ENCODE measurements around the gene POU2F1.

DNA sequence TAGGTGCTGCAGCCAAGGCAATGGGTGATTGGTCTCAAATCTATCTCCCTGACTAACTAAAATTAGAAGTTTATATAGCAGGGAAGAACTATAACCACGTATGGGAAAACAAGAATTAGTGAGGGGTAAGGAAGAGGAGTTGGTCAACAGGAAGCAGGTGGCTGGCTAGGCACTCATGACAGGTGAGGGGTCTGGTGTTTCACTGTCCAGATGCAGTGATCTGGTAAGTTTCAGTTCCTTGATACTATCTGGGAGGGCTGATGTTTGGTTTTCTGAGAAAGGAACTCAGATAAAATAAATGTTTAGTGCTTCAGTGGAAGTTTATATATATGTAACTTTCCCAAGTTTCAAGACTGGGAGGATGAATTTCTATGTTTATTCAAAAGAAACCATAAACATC is 11.6 kb upstream of the POU2F1 start:
- TF ChIP-seq POLR2A (IDR thresholded peaks at IDR 0.05) = no peak
- TF ChIP-seq, protein P1, sequence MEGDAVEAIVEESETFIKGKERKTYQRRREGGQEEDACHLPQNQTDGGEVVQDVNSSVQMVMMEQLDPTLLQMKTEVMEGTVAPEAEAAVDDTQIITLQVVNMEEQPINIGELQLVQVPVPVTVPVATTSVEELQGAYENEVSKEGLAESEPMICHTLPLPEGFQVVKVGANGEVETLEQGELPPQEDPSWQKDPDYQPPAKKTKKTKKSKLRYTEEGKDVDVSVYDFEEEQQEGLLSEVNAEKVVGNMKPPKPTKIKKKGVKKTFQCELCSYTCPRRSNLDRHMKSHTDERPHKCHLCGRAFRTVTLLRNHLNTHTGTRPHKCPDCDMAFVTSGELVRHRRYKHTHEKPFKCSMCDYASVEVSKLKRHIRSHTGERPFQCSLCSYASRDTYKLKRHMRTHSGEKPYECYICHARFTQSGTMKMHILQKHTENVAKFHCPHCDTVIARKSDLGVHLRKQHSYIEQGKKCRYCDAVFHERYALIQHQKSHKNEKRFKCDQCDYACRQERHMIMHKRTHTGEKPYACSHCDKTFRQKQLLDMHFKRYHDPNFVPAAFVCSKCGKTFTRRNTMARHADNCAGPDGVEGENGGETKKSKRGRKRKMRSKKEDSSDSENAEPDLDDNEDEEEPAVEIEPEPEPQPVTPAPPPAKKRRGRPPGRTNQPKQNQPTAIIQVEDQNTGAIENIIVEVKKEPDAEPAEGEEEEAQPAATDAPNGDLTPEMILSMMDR (IDR thresholded peaks at IDR 0.05) = no peak
